Naive thymus-derived CD4-positive, alpha-beta T cell (primary cell): ENCODE measurements around the gene HPS6. TPM values are rescaled to one million over a fixed set of nuclear protein-coding genes. Genes with fewer than 3 reads are reported as not detected.
"Not testable (repeated sequence)": the region's sequence is repeated elsewhere in the genome, so short reads cannot be mapped to it uniquely, and the experiment has no call there.

Experiments used
- ATAC-seq: fragments of 150-1000 bp; cut with Tn5 transposase; 2 replicates; pipeline ENCODE4 v1.10.0; 2021; ENCODE audit warnings: mild to moderate bottlenecking, moderate library complexity
- CTCF ChIA-PET: fragments of 350-600 bp; sonication (Branson Sonifier 250); formaldehyde crosslinking; loops from one replicate; lab custom pipeline; 2021; ENCODE audit warnings: antibody characterized with exemption; lab: Charles Lee
- POLR2A ChIA-PET: fragments of 350-600 bp; sonication (Branson Sonifier 250); formaldehyde crosslinking; loops from one replicate; lab custom pipeline; 2021; ENCODE audit warnings: antibody characterized with exemption, inconsistent platforms; lab: Charles Lee
- DNase-seq, 9 donors: peaks; one replicate each; pipeline versions ENCODE4 v3.0.0 to v3.0.0-alpha.2; 2020 to 2022; ENCODE audit warnings: mixed read lengths in 1 of 9
- H3K27ac ChIP-seq: one replicate; pipeline ENCODE4 v1.7.0; 2013; ENCODE audit warnings: mild to moderate bottlenecking, low read depth, low read length, moderate library complexity
- H3K27me3 ChIP-seq, 2 donors: one replicate each; pipeline ENCODE4 v1.7.0; 2013; ENCODE audit warnings: low read length in 2 of 2, mild to moderate bottlenecking in 2 of 2, moderate library complexity in 2 of 2; ENCODE audit not compliant: control insufficient read depth in 2 of 2, insufficient read depth in 2 of 2
- H3K36me3 ChIP-seq, 3 experiments: 1 replicate in 2 of 3; 2 replicates in 1 of 3; pipeline ENCODE4 v1.7.0; 2013; ENCODE audit warnings: low read length in 3 of 3, mild to moderate bottlenecking in 3 of 3, moderate library complexity in 1 of 3; ENCODE audit not compliant: insufficient read depth in 3 of 3, control insufficient read depth in 2 of 3
- H3K4me1 ChIP-seq, 2 donors: one replicate each; pipeline ENCODE4 v1.7.0; 2013; ENCODE audit warnings: low read length in 2 of 2, mild to moderate bottlenecking in 2 of 2, moderate library complexity in 1 of 2; ENCODE audit not compliant: control insufficient read depth in 2 of 2, insufficient read depth in 2 of 2
- H3K4me3 ChIP-seq: 2 replicates; pipeline ENCODE4 v1.7.0; 2013; ENCODE audit warnings: mild to moderate bottlenecking, low read length
- H3K9me3 ChIP-seq, 3 experiments: 1 replicate in 2 of 3; 2 replicates in 1 of 3; pipeline ENCODE4 v1.7.0; 2013; ENCODE audit warnings: low read length in 3 of 3; ENCODE audit not compliant: control insufficient read depth in 2 of 3
- H3K27ac Mint-ChIP-seq, 9 donors: one replicate each; pipeline ENCODE4 v1.8.0; 2020 to 2022; ENCODE audit warnings: mixed read lengths in 9 of 9, mild to moderate bottlenecking in 8 of 9, moderate library complexity in 5 of 9, inconsistent platforms in 2 of 9
- H3K27me3 Mint-ChIP-seq, 5 donors: one replicate each; pipeline ENCODE4 v1.8.0; 2021 to 2022; ENCODE audit warnings: mixed read lengths in 5 of 5, mild to moderate bottlenecking in 1 of 5
- H3K36me3 Mint-ChIP-seq, 5 donors: one replicate each; pipeline ENCODE4 v1.8.0; 2020 to 2022; ENCODE audit warnings: mixed read lengths in 5 of 5, mild to moderate bottlenecking in 3 of 5, inconsistent platforms in 1 of 5
- H3K4me1 Mint-ChIP-seq, 7 donors: one replicate each; pipeline ENCODE4 v1.8.0; 2020 to 2022; ENCODE audit warnings: mixed read lengths in 7 of 7, mild to moderate bottlenecking in 3 of 7, inconsistent platforms in 1 of 7
- H3K4me3 Mint-ChIP-seq, 10 donors: one replicate each; pipeline ENCODE4 v1.8.0; 2020 to 2022; ENCODE audit warnings: mild to moderate bottlenecking in 10 of 10, mixed read lengths in 10 of 10, moderate library complexity in 6 of 10, inconsistent platforms in 2 of 10
- H3K9me3 Mint-ChIP-seq, 11 donors: one replicate each; pipeline ENCODE4 v1.8.0; 2020 to 2022; ENCODE audit warnings: mixed read lengths in 11 of 11, mild to moderate bottlenecking in 4 of 11, inconsistent platforms in 1 of 11, moderate library complexity in 1 of 11
- intact Hi-C, 2 donors: fragments of 100-400 bp; cut with micrococcal nuclease; formaldehyde crosslinking; loops; one replicate each; pipeline ENCODE4 v1.15.1; 2023
- polyA plus RNA-seq, 2 donors: library from polyadenylated mRNA; unstranded; fragments of 300-500 nt; fragmentation: Illumina TruSeq; gene quantifications; one replicate each; pipeline ENCODE4 v1.2.3, GENCODE V29; 2021
- total RNA-seq, 6 experiments: library from RNA in 5 of 6; stranded (reverse) in 5 of 6; gene quantifications; 1 replicate in 5 of 6; 2 replicates in 1 of 6; pipeline ENCODE4 v1.2.3 and lab custom pipeline; 2021 to 2026

HPS6 gene
- total and polyA plus RNA-seq, 7 experiments from 2014 or later, result 12.1 to 29.9 (median 20.9) TPM

- Histone ChIP-seq H3K27ac (no peak overlapping the region), H3K36me3 (peaks cover 0 to 44% (median 0%) of the 10 kb centered on the region in 3 experiments), H3K27me3 (no peaks in the 10 kb centered on the region), H3K4me3 (no peak overlapping the region), H3K9me3 (no peaks in the 10 kb centered on the region), H3K4me1 (no peaks in the 10 kb centered on the region)
- ChIA-PET POLR2A (no interaction called here), CTCF (interaction anchor here (0.5 to 0.6 kb wide), 2 partner anchors 8 to 72 kb away, joined by 3 read pairs; no protein-coding TSS in a partner anchor)
- Mint-ChIP-seq H3K4me1 (peaks cover 0 to 2% (median 0%) of the 10 kb centered on the region in 7 donors), H3K27ac (no peak overlapping the region), H3K4me3 (no peak overlapping the region), H3K36me3 (peaks cover 5 to 47% (median 20%) of the 10 kb centered on the region in 5 donors), H3K9me3 (peaks cover 0 to 1% (median 0%) of the 10 kb centered on the region in 11 donors), H3K27me3 (no peaks in the 10 kb centered on the region)
- DNase-seq, result no peak
- ATAC-seq, result no peak
- intact Hi-C loops, result no loop called here
Observed at GRCh38 chr10:102033787-102034186, 31.4 kb upstream of the HPS6 start.

- H3K4me1 ChIP-seq, H3K27me3 ChIP-seq, H3K4me1 Mint-ChIP-seq, intact Hi-C loops, H3K27me3 Mint-ChIP-seq, H3K4me3 ChIP-seq, CTCF ChIA-PET, H3K27ac ChIP-seq, H3K9me3 Mint-ChIP-seq, ATAC-seq, H3K27ac Mint-ChIP-seq, H3K4me3 Mint-ChIP-seq, DNase-seq, POLR2A ChIA-PET, H3K9me3 ChIP-seq: not testable (repeated sequence)
- H3K36me3 Mint-ChIP-seq, result peaks cover 5 to 47% (median 23%) of the 10 kb centered on the region in 5 donors
- peaks cover 0 to 40% (median 0%) of the 10 kb centered on the region in 3 experiments for H3K36me3 ChIP-seq
Observed at GRCh38 chr10:102035807-102036206, 29.3 kb upstream of the HPS6 start.

- ATAC-seq (no peak), DNase-seq (no peak)
- Mint-ChIP-seq H3K4me1 (peaks cover 0 to 23% (median 10%) of the 10 kb centered on the region in 7 donors), H3K27me3 (no peaks in the 10 kb centered on the region), H3K27ac (no peak overlapping the region), H3K36me3 (peaks cover 0 to 29% (median 13%) of the 10 kb centered on the region in 5 donors), H3K9me3 (peaks cover 0 to 1% (median 0%) of the 10 kb centered on the region in 11 donors), H3K4me3 (no peak overlapping the region)
- Histone ChIP-seq H3K4me1 (no peaks in the 10 kb centered on the region), H3K4me3 (no peak overlapping the region), H3K9me3 (no peaks in the 10 kb centered on the region), H3K27me3 (no peaks in the 10 kb centered on the region), H3K36me3 (peaks cover 0 to 20% (median 0%) of the 10 kb centered on the region in 3 experiments), H3K27ac (no peak overlapping the region)
- ChIA-PET CTCF (interaction anchor here (0.9 kb wide), 1 partner anchor 80 kb away, joined by 3 read pairs; no protein-coding TSS in a partner anchor), POLR2A (no interaction called here)
- intact Hi-C loops, result no loop called here
Observed at GRCh38 chr10:102038410-102038809, 26.7 kb upstream of the HPS6 start.

- peaks cover 0 to 3% of the 10 kb centered on the region in 2 donors for H3K4me1 ChIP-seq
- H3K36me3 Mint-ChIP-seq, result peaks cover 0 to 24% (median 10%) of the 10 kb centered on the region in 5 donors
- H3K9me3 ChIP-seq, result no peaks in the 10 kb centered on the region
- H3K27me3 Mint-ChIP-seq, result no peaks in the 10 kb centered on the region
- H3K27ac ChIP-seq, result no peak overlapping the region
- no peaks in the 10 kb centered on the region for H3K27me3 ChIP-seq
- ATAC-seq (no peak), DNase-seq (no peak)
- H3K27ac Mint-ChIP-seq, result no peak overlapping the region
- H3K4me3 ChIP-seq, result no peak overlapping the region
- H3K9me3 Mint-ChIP-seq, result peaks cover 0 to 1% (median 0%) of the 10 kb centered on the region in 11 donors
- POLR2A ChIA-PET, result no interaction called here
- H3K4me3 Mint-ChIP-seq, result no peak overlapping the region
- intact Hi-C loops, result no loop called here
- H3K4me1 Mint-ChIP-seq, result peaks cover 7 to 38% (median 25%) of the 10 kb centered on the region in 7 donors
- CTCF ChIA-PET, result no interaction called here
- peaks cover 0 to 20% (median 0%) of the 10 kb centered on the region in 3 experiments for H3K36me3 ChIP-seq
Observed at GRCh38 chr10:102040305-102041050, 24.7 kb upstream of the HPS6 start.

- H3K4me1 ChIP-seq, result peaks cover 0 to 3% of the 10 kb centered on the region in 2 donors
- H3K9me3 Mint-ChIP-seq, result no peaks in the 10 kb centered on the region
- DNase-seq, result no peak
- peaks cover 19 to 65% (median 59%) of the 10 kb centered on the region in 7 donors for H3K4me1 Mint-ChIP-seq
- H3K4me3 Mint-ChIP-seq, result no peak overlapping the region
- H3K36me3 Mint-ChIP-seq, result peaks cover 0 to 8% (median 1%) of the 10 kb centered on the region in 5 donors
- ChIA-PET CTCF (no interaction called here), POLR2A (no interaction called here)
- H3K27ac ChIP-seq, result no peak overlapping the region
- H3K4me3 ChIP-seq, result no peak overlapping the region
- H3K27me3 Mint-ChIP-seq, result no peaks in the 10 kb centered on the region
- no peaks in the 10 kb centered on the region for H3K27me3 ChIP-seq
- no peaks in the 10 kb centered on the region for H3K36me3 ChIP-seq
- no peak overlapping the region for H3K27ac Mint-ChIP-seq
- no peak for ATAC-seq
- intact Hi-C loops, result no loop called here
- no peaks in the 10 kb centered on the region for H3K9me3 ChIP-seq
Observed at GRCh38 chr10:102045292-102045691, 19.9 kb upstream of the HPS6 start.

GRCh38 chr10:102046095-102046494 is 19.1 kb upstream of the HPS6 start:
- no peaks in the 10 kb centered on the region for H3K36me3 ChIP-seq
- ChIA-PET CTCF (no interaction called here), POLR2A (no interaction called here)
- DNase-seq (no peak), ATAC-seq (no peak)
- no peaks in the 10 kb centered on the region for H3K9me3 Mint-ChIP-seq
- no peaks in the 10 kb centered on the region for H3K27me3 Mint-ChIP-seq
- H3K36me3 Mint-ChIP-seq, result peaks cover 0 to 8% (median 1%) of the 10 kb centered on the region in 5 donors
- H3K4me3 Mint-ChIP-seq, result no peak overlapping the region
- no peaks in the 10 kb centered on the region for H3K9me3 ChIP-seq
- peak overlapping the region in 2 of 9 donors; percentile 20 to 23 for H3K27ac Mint-ChIP-seq
- no peak overlapping the region for H3K27ac ChIP-seq
- H3K4me1 Mint-ChIP-seq, result peaks cover 18 to 62% (median 59%) of the 10 kb centered on the region in 7 donors
- peaks cover 0 to 3% of the 10 kb centered on the region in 2 donors for H3K4me1 ChIP-seq
- H3K27me3 ChIP-seq, result no peaks in the 10 kb centered on the region
- H3K4me3 ChIP-seq, result no peak overlapping the region
- intact Hi-C loops, result no loop called here
